Dermis blood vessel endothelial cell (primary cell): ENCODE measurements around the gene FAM167B. TPM values are rescaled to one million over a fixed set of nuclear protein-coding genes. Genes with fewer than 3 reads are reported as not detected.
"Not testable (repeated sequence)": the region's sequence is repeated elsewhere in the genome, so short reads cannot be mapped to it uniquely, and the experiment has no call there.

Experiments used
- DNase-seq: peaks from one replicate; pipeline ENCODE4 v3.0.0; 2010
- total RNA-seq: library from RNA; depleted of rRNA; stranded (reverse); fragments of >200 nt; gene quantifications from 2 replicates; pipeline ENCODE4 v1.2.3, GENCODE V29; 2014

Gene FAM167B
- total RNA-seq, 1 donor from 2014 or later, result 30.8 TPM

- DNase-seq, result no peak
These were observed 16.7 kb downstream of the FAM167B start for GRCh38 chr1:32263744-32264143.

GRCh38 chr1:32265846-32266245 lies 18.8 kb downstream of the FAM167B start:
- DNase-seq, result no peak

DNA sequence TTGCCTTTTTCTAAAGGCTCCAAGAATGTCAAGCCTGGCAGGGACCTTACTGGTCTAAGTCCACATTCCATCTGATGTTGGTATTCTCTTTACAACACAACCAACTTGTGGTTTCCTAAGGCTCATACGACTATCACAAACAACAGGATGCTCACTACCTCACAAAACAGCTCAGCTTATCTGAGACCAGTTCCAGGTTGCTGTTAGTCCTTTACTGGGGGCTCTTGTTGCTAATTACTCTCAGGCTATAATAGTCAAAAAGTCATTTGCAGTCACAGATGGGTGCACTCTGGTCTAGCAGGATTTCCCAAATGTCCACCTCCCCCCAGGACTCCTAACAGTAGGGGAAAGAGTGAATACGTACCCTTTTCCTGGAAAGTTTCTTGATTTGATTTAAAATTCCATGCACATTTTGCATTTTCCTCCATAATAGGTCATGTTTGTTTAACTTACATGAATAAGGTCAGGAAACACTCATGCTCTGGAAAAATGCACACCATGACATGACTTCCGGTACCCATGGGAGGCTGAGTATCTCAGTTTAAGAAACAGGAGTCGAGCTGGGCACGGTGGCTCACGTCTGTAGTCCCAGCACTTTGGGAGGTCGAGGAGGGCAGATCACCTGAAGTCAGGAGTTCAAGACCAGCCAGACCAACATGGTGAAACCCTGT lies 20.0 kb downstream of the FAM167B start:
- peak; percentile 99 for DNase-seq

DNA sequence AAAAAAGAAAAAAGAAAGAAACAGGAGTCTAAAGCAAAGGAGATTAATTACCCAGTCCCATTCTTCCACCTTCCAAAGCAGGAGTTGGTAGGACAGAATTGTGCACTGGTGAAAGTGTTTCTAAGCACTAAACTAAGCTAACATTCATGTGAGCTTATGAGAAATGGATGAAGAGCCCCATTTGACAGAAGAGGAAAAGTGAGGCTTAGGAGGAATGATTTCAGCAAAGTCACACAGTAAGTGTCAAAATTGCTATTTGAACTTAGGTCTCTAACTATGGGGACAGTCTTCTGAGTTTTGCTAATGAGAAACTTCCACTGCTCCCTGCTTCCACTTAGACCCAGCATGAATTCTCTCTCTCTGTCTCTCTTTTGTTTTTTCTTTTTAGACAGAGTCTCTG lies 22.7 kb downstream of the FAM167B start:
- DNase-seq, result no peak

- DNase-seq, result no peak
These were observed 25.8 kb downstream of the FAM167B start for GRCh38 chr1:32272557-32273390.

DNA sequence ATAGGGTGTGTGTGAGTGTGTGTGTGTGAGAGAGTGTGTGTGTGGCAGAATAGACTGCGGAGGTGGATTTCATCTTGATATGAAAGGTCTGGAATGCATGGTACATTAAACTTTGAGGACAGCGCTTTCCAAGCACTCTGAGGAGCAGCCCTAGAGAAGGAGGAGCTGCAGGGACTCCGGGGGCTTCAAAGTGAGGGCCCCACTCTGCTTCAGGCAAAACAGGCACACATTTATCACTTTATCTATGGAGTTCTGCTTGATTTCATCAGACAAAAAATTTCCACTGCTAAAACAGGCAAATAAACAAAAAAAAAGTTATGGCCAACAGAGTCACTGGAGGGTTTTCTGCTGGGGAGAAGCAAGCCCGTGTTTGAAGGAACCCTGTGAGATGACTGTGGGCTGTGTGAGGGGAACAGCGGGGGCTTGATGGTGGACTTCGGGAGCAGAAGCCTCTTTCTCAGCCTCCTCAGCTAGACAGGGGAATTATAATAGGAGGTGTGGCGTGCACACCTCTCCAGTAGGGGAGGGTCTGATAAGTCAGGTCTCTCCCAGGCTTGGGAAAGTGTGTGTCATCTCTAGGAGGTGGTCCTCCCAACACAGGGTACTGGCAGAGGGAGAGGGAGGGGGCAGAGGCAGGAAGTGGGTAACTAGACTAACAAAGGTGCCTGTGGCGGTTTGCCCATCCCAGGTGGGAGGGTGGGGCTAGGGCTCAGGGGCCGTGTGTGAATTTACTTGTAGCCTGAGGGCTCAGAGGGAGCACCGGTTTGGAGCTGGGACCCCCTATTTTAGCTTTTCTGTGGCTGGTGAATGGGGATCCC lies 26.6 kb downstream of the FAM167B start:
- peak; percentile 28 for DNase-seq

DNA sequence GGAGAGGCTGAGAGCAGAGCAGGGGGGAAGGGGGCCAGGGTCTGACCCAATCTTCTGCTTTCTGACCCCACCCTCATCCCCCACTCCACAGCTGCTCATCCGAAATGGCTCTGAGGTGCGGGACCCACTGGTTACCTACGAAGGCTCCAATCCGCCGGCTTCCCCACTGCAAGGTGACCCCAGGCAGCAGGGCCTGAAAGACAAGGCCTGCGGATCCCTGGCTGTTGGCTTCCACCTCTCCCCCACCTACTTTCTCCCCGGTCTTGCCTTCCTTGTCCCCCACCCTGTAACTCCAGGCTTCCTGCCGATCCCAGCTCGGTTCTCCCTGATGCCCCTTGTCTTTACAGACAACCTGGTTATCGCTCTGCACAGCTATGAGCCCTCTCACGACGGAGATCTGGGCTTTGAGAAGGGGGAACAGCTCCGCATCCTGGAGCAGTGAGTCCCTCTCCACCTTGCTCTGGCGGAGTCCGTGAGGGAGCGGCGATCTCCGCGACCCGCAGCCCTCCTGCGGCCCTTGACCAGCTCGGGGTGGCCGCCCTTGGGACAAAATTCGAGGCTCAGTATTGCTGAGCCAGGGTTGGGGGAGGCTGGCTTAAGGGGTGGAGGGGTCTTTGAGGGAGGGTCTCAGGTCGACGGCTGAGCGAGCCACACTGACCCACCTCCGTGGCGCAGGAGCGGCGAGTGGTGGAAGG lies 27.8 kb downstream of the FAM167B start:
- no peak for DNase-seq

- DNase-seq, result no peak
These were observed 28.4 kb downstream of the FAM167B start for GRCh38 chr1:32275424-32275823.

DNA sequence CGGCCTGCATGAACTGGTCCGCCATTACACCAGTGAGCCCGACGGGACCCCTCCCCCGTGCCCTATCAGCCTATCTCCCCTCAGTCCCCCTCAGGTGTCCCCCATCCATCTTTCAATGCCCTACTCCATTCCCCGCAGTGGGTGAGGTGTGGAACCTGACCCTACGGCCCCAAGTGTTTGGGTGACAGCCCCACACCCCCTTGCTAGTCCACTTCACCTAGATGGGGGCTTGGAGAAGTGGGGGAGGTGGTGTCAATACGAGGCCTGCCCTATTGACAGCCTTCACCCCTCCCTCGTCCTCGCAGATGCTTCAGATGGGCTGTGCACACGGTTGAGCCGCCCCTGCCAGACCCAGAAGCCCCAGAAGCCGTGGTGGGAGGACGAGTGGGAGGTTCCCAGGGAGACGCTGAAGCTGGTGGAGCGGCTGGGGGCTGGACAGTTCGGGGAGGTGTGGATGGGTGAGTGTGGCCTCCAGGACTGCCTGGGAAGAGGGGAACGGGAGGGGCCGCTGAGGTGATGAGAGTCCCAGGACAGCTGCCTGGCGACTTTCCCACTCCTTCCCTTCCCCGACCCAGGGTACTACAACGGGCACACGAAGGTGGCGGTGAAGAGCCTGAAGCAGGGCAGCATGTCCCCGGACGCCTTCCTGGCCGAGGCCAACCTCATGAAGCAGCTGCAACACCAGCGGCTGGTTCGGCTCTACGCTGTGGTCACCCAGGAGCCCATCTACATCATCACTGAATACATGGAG lies 29.2 kb downstream of the FAM167B start:
- no peak for DNase-seq

- not testable (repeated sequence) for DNase-seq
These were observed 37.8 kb downstream of the FAM167B start for GRCh38 chr1:32284777-32285176.

- DNase-seq, result no peak
These were observed 38.6 kb downstream of the FAM167B start for GRCh38 chr1:32285658-32286057.

GRCh38 chr1:32286763-32287162 lies 39.7 kb downstream of the FAM167B start:
- no peak for DNase-seq

DNA sequence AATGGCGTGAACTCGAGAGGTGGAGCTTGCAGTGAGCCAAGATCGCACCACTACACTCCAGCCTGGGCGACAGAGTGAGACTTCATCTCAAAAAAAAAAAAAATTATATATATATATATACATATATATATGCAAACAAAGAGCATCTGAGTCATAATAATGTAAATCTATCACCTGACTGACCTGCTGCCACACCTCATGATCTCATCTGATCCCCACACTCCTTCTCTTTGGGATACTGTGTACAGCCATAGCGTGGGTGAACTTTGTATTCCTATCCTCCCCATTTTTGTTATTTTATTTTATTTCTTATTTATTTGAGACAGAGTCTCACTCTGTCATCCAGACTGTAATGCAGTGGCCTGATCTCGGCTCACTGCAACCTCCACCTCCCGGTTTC lies 42.2 kb downstream of the FAM167B start:
- no peak for DNase-seq

DNA sequence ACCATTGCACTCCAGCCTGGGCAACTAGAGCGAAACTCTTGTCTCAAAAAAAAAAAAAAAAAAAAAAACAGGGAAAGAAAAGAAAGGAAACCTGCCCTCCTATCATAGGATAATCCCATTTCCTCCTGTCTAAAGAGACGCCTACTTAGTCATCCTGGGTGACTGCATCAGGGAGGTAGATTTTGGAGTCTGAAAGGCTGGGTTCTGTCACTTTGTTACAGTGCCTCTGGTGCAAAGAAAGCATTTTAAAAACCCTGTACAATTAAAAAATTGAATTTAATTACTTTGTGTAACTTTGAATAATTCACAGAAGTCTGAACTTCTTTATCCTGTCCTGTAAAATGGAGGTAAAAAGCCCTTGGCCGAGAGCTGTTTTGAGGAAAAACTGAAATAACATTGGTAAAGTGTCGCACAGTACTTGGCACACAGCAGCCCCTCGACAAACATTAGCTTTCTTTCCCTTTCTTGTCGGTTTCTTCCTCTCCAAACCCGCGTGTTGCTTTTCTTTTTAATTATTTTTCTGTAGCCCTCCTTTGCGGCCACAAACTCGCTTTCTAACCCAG lies 44.2 kb downstream of the FAM167B start:
- DNase-seq, result peak; percentile 32

DNA sequence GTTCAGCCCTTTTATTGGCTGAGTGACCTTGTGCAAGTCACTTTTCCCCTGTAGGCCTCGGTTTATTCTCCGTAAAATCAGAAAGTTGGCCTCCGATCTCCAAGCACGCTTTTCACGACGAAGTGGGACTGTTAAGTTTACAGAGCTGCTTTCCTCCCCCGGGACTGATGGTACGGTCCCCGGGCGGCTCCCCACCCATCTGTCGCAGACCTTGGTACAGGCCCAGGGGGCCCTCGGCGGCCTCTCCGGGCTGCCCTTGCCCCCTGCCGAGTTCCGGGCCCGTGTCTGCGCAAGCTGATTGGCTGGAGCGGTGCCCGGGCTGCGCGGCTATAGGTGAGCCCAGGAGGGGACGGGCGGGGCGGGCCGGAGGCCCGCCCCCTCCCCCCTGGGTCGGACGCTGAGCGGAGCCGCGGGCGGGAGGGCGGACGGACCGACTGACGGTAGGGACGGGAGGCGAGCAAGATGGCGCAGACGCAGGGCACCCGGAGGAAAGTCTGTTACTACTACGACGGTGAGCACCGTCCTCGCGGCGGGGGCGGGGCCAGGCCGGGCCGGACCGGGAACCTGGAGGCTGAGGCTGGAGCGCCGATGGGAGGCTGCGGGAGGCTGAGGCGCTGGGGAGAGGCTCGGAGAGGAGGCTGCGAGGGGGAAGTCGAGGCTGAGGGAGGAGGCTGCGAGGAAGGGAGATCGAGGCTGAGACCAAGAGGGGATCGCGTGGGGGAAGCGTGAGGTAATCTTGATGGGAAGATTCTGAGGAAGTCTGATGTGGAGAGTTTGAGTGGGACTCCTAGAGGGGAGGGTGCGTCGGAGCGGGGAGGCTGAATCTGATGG lies 44.9 kb downstream of the FAM167B start, which contains the start of gene HDAC1:
Gene HDAC1 (plus strand): TSS at position 376 of the 831 bp plus-strand sequence. CDS start 87 bp downstream, at position 463.
- DNase-seq, result peak; percentile 96

- DNase-seq, result not testable (repeated sequence)
These were observed 51.2 kb downstream of the FAM167B start for GRCh38 chr1:32298211-32298610.
